OCI-LY1 (cell line): Measurements from ENCODE around the gene PTPN4.

ENCODE experiments used
- CTCF ChIP-seq: fragments of 200-600 bp; sonication (generic), shearing (Covaris generic); IDR thresholded peaks from 2 replicates; pipeline ENCODE4 v1.5.1; 2017; ENCODE audit warnings: mild to moderate bottlenecking, antibody characterized with exemption, low read length, moderate library complexity, mixed read lengths
- EZH2 ChIP-seq: fragments of 200-600 bp; sonication (generic), shearing (Covaris generic); IDR thresholded peaks from 2 replicates; pipeline ENCODE4 v1.8.0; 2017; ENCODE audit warnings: borderline replicate concordance, mixed run types, mild to moderate bottlenecking, antibody characterized with exemption, low read length, moderate library complexity, mixed read lengths

GRCh38 chr2:119818792-119819191 lies 59.1 kb downstream of the PTPN4 start:
- TF ChIP-seq EZH2 (no peak), CTCF (no peak)
